Breast epithelium (tissue), 3 donors: ENCODE measurements around the gene PTPRN2.

Experiments used
- CTCF ChIP-seq, 3 donors: fragments of 450-650 bp; IDR thresholded peaks; one replicate each; pipeline ENCODE4 v1.5.1; 2016 to 2017; ENCODE audit warnings: antibody characterized with exemption in 3 of 3, mild to moderate bottlenecking in 3 of 3, moderate library complexity in 3 of 3
- POLR2A ChIP-seq: fragments of 450-650 bp; IDR thresholded peaks from one replicate; pipeline ENCODE4 v1.6.1; 2016; ENCODE audit warnings: antibody characterized with exemption, mild to moderate bottlenecking, moderate library complexity
- POLR2AphosphoS5 ChIP-seq, 3 donors: sonication (generic); formaldehyde crosslinking; IDR thresholded peaks; one replicate each; pipeline ENCODE4 v1.6.1; 2017; ENCODE audit warnings: antibody characterized with exemption in 3 of 3

- TF ChIP-seq POLR2A (no peak), CTCF (IDR thresholded peaks at IDR 0.05) (no peak), POLR2AphosphoS5 (IDR thresholded peaks at IDR 0.05) (no peak)
Measured at GRCh38 chr7:157946398-157947060, 641.1 kb downstream of the PTPRN2 start.
